Measurements from ENCODE around the gene CFAP92. TPM values are rescaled to one million over a fixed set of nuclear protein-coding genes. Genes with fewer than 3 reads are reported as not detected.

The CFAP92 gene
- total RNA-seq, 1 experiment from 2014 or later, result 0.18 TPM

DNA sequence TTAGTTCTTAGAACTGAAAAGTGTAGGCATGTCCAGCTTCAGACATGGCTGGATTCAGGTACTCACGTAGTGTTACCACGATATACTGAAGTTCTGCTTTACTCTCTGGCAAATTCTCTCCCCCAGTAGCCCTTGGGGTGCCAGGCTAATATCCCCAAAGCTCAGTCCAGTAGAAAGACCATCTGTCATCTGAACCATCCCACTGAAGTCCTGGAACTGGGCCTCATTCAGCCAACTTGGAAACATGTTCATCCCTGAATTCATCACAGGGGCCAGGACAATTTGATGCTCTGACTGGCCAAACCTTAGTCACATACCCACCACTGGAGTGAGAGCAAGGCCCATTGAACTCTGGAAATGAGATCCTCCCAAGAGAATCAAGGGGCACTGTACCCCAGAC lies 15.4 kb upstream of the CFAP92 start:
- no peak for TF ChIP-seq SIN3A (IDR thresholded peaks at IDR 0.05; ENCODE audit: borderline replicate concordance, insufficient read depth, low read depth, low read length)
- no peak for TF ChIP-seq POLR2AphosphoS5 (IDR thresholded peaks at IDR 0.05; ENCODE audit: low read depth, low read length)
- TF ChIP-seq, protein P1, sequence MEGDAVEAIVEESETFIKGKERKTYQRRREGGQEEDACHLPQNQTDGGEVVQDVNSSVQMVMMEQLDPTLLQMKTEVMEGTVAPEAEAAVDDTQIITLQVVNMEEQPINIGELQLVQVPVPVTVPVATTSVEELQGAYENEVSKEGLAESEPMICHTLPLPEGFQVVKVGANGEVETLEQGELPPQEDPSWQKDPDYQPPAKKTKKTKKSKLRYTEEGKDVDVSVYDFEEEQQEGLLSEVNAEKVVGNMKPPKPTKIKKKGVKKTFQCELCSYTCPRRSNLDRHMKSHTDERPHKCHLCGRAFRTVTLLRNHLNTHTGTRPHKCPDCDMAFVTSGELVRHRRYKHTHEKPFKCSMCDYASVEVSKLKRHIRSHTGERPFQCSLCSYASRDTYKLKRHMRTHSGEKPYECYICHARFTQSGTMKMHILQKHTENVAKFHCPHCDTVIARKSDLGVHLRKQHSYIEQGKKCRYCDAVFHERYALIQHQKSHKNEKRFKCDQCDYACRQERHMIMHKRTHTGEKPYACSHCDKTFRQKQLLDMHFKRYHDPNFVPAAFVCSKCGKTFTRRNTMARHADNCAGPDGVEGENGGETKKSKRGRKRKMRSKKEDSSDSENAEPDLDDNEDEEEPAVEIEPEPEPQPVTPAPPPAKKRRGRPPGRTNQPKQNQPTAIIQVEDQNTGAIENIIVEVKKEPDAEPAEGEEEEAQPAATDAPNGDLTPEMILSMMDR (IDR thresholded peaks at IDR 0.05), result no peak
- TF ChIP-seq, protein P2, sequence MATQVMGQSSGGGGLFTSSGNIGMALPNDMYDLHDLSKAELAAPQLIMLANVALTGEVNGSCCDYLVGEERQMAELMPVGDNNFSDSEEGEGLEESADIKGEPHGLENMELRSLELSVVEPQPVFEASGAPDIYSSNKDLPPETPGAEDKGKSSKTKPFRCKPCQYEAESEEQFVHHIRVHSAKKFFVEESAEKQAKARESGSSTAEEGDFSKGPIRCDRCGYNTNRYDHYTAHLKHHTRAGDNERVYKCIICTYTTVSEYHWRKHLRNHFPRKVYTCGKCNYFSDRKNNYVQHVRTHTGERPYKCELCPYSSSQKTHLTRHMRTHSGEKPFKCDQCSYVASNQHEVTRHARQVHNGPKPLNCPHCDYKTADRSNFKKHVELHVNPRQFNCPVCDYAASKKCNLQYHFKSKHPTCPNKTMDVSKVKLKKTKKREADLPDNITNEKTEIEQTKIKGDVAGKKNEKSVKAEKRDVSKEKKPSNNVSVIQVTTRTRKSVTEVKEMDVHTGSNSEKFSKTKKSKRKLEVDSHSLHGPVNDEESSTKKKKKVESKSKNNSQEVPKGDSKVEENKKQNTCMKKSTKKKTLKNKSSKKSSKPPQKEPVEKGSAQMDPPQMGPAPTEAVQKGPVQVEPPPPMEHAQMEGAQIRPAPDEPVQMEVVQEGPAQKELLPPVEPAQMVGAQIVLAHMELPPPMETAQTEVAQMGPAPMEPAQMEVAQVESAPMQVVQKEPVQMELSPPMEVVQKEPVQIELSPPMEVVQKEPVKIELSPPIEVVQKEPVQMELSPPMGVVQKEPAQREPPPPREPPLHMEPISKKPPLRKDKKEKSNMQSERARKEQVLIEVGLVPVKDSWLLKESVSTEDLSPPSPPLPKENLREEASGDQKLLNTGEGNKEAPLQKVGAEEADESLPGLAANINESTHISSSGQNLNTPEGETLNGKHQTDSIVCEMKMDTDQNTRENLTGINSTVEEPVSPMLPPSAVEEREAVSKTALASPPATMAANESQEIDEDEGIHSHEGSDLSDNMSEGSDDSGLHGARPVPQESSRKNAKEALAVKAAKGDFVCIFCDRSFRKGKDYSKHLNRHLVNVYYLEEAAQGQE (IDR thresholded peaks at IDR 0.05; ENCODE audit: insufficient read depth in 1 of 2, low read depth in 2 of 2, low read length in 1 of 2), result no peak
- no peak for TF ChIP-seq TCF7L2 (IDR thresholded peaks at IDR 0.05; ENCODE audit: low read depth, low read length)
- ChIA-PET POLR2A (no interaction called here), CTCF (no interaction called here)

DNA sequence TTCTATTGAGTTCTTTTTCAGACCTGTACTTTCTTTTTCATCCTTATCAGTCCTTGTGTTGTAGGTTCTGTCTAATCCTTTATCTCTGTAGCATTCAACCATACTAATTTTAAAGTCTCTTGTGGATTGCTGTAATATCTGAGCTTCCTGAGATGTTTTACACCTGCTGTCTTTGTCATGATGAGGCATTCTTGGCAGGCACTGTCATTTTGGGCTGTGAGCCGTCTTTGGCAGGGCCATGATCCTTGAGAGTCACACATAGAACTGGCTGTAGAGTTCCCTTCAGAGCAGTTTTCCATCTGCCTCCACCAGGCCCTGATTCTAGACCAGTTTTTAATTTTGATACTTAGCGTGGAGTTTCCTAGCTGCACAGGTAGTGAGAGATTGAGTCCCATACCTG lies 13.9 kb upstream of the CFAP92 start:
- Histone ChIP-seq H3K27ac (ENCODE audit: low read length) (no peak overlapping the region), H3K4me1 (ENCODE audit: control insufficient read depth, insufficient read depth, low read length) (peaks cover 9% of the 10 kb centered on the region; the same call in 1 of the 2 replicates), H3K27me3 (ENCODE audit: control insufficient read depth, insufficient read depth, low read length) (peaks cover 10% of the 10 kb centered on the region), H3K9me3 (ENCODE audit: control insufficient read depth, insufficient read depth, low read depth, low read length) (no peaks in the 10 kb centered on the region), H3K36me3 (ENCODE audit: control insufficient read depth, insufficient read depth, low read length) (no peaks in the 10 kb centered on the region), H3K4me3 (ENCODE audit: low read depth in 2 of 2, low read length in 2 of 2) (no peak overlapping the region)
- ATAC-seq, result no peak
- in situ Hi-C loops (cut with HindIII; ENCODE audit: low pct_unique_long_range_greater_than_20kb, low sequenced_read_pairs) (no loop called here), intact Hi-C loops (cut with micrococcal nuclease; ENCODE audit: unreplicated experiment) (no loop called here)
- POLR2A ChIA-PET, result no interaction called here
- TF ChIP-seq, protein P2 (IDR thresholded peaks at IDR 0.05; ENCODE audit: insufficient read depth in 1 of 2, low read depth in 2 of 2, low read length in 1 of 2), result no peak
- TF ChIP-seq, protein P1 (IDR thresholded peaks at IDR 0.05), result no peak
- TF ChIP-seq SIN3A (IDR thresholded peaks at IDR 0.05; ENCODE audit: borderline replicate concordance, insufficient read depth, low read depth, low read length) (no peak), TCF7L2 (IDR thresholded peaks at IDR 0.05; ENCODE audit: low read depth, low read length) (no peak), POLR2AphosphoS5 (IDR thresholded peaks at IDR 0.05; ENCODE audit: low read depth, low read length) (no peak)
- no TSS peak for BruUV-seq (replicated peaks)
- DNase-seq (ENCODE audit: low read depth, low spot score), result no peak
- CTCF ChIA-PET, result interaction anchor here (0.6 kb wide), 1 partner anchor 47 kb away, joined by 3 read pairs; no protein-coding TSS in a partner anchor

More for the DNA sequence above, 15.4 kb upstream of the CFAP92 start:
- no peak for ATAC-seq
- no TSS peak for BruUV-seq (replicated peaks)
- Histone ChIP-seq H3K4me3 (ENCODE audit: low read depth in 2 of 2, low read length in 2 of 2) (no peak overlapping the region), H3K27me3 (ENCODE audit: control insufficient read depth, insufficient read depth, low read length) (peaks cover 2% of the 10 kb centered on the region; the same call in 1 of the 2 replicates), H3K9me3 (ENCODE audit: control insufficient read depth, insufficient read depth, low read depth, low read length) (no peaks in the 10 kb centered on the region), H3K36me3 (ENCODE audit: control insufficient read depth, insufficient read depth, low read length) (no peaks in the 10 kb centered on the region), H3K27ac (ENCODE audit: low read length) (no peak overlapping the region), H3K4me1 (ENCODE audit: control insufficient read depth, insufficient read depth, low read length) (peaks cover 9% of the 10 kb centered on the region; the same call in 1 of the 2 replicates)
- in situ Hi-C loops (cut with HindIII; ENCODE audit: low pct_unique_long_range_greater_than_20kb, low sequenced_read_pairs) (no loop called here), intact Hi-C loops (cut with micrococcal nuclease; ENCODE audit: unreplicated experiment) (no loop called here)
- DNase-seq (ENCODE audit: low read depth, low spot score), result no peak

All from Panc1 (cell line).